Fibroblast of skin of abdomen (primary cell): ENCODE measurements around the gene LILRA6.
"Not testable (repeated sequence)": the region's sequence is repeated elsewhere in the genome, so short reads cannot be mapped to it uniquely, and the experiment has no call there.

ENCODE experiments used
- DNase-seq: peaks from one replicate; pipeline ENCODE4 v3.0.0-alpha.2; 2013

Gene LILRA6

GRCh38 chr19:54262470-54262869 is 19.9 kb upstream of the LILRA6 start:
- no peak for DNase-seq

- DNase-seq = no peak
Measured at GRCh38 chr19:54262066-54262465, 19.5 kb upstream of the LILRA6 start.

- DNase-seq = no peak
Measured at GRCh38 chr19:54257116-54257480, 14.5 kb upstream of the LILRA6 start, which contains the start of gene LILRB5. Gene LILRB5 (minus strand): TSS chr19:54257273. CDS start chr19:54257193, 80 bp downstream.

- no peak for DNase-seq
Measured at GRCh38 chr19:54256250-54257115, 13.9 kb upstream of the LILRA6 start.

GRCh38 chr19:54255105-54255775 is 12.7 kb upstream of the LILRA6 start:
- no peak for DNase-seq

GRCh38 chr19:54254195-54254906 is 11.8 kb upstream of the LILRA6 start:
- DNase-seq = no peak

- DNase-seq = no peak
Measured at GRCh38 chr19:54253331-54254194, 11.0 kb upstream of the LILRA6 start.

- no peak for DNase-seq
Measured at GRCh38 chr19:54252845-54253244, 10.3 kb upstream of the LILRA6 start.

- no peak for DNase-seq
Measured at GRCh38 chr19:54252243-54252642, 9.7 kb upstream of the LILRA6 start.

GRCh38 chr19:54248016-54248601 is 5.5 kb upstream of the LILRA6 start:
- no peak for DNase-seq

- DNase-seq = no peak
Measured at GRCh38 chr19:54247106-54247930, 4.7 kb upstream of the LILRA6 start.

GRCh38 chr19:54245936-54246335 is 3.3 kb upstream of the LILRA6 start:
- DNase-seq = no peak

GRCh38 chr19:54243809-54244208 is 1.2 kb upstream of the LILRA6 start:
- not testable (repeated sequence) for DNase-seq

GRCh38 chr19:54242234-54242633 is 356 bp downstream of the LILRA6 start:
- DNase-seq = not testable (repeated sequence)

GRCh38 chr19:54240372-54241336 is 1.9 kb downstream of the LILRA6 start:
- not testable (repeated sequence) for DNase-seq

- not testable (repeated sequence) for DNase-seq
Measured at GRCh38 chr19:54239491-54240371, 2.9 kb downstream of the LILRA6 start.

- no peak for DNase-seq
Measured at GRCh38 chr19:54233941-54234340, 8.6 kb downstream of the LILRA6 start.
